ENCODE data around the gene INPP5D. TPM values are rescaled to one million over a fixed set of nuclear protein-coding genes. Genes with fewer than 3 reads are reported as not detected.

Gene INPP5D
- total RNA-seq, 1 experiment from 2014 or later: 12.7 TPM

DNA sequence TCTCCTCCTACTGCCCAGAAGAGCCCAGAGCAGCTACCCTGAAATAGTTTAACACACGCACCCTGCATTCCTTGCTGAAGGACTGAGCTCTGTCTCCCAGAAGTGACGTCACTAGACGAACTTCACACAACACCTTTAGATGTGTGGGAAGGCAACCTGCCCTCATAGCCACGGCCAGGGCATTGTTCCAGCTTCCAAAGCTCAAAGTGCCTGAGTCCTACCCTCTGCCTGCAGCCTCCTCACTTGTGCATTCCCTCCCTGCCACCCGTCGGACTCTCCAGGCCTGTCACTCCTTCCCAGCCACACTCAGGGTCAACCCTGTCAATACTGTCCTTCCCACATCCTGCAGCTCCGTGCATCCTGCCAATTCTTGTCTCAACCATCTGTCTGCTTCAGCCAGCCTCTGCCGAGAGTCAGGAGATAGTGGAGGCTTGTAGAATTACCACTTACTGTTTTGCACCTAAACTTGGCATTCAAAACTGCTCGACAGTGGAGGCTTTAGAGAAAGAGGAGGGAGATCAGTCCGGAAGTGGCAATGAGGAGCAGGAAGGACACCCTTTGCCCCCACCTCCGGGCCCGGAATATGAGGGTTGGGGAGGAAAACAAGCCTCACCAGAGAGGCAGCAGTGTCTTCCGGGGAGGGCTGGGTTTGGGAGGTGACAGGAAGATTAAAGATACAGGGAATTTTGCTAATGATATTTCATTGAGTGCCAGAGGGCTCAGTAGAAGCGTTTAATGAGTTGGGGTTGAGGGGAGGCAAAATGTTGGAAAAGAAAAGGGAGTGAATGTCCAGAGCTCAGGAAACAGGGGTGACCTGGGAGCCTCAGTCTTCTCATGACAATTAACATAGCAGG lies 119.1 kb downstream of the INPP5D start:
- Histone ChIP-seq H3K9me3 (ENCODE audit: control insufficient read depth, low read depth, low read length) (no peaks in the 10 kb centered on the region), H3K56ac (ENCODE audit: insufficient read length, low read depth, low read length) (no peak overlapping the region), H4K91ac (ENCODE audit: insufficient read length, low read depth, low read length) (no peak overlapping the region), H3K4ac (ENCODE audit: low read depth, low read length) (no peak overlapping the region), H3K27ac (ENCODE audit: insufficient read length, low read depth, low read length) (no peak overlapping the region), H3T11ph (ENCODE audit: low read length) (no peak overlapping the region), H3K27me3 (ENCODE audit: insufficient read depth, low read length) (no peaks in the 10 kb centered on the region), H3K79me2 (ENCODE audit: insufficient read depth, low read length) (no peaks in the 10 kb centered on the region), H2BK15ac (ENCODE audit: low read depth, low read length) (no peak overlapping the region), H3K9ac (ENCODE audit: extremely low read depth, insufficient read length, low read length) (no peak overlapping the region), H3K4me1 (ENCODE audit: insufficient read depth, low read length) (no peaks in the 10 kb centered on the region), H2AK5ac (ENCODE audit: insufficient read length, low read length) (no peak overlapping the region), H2BK20ac (ENCODE audit: low read depth, low read length, poor library complexity, severe bottlenecking) (no peak overlapping the region), H4K8ac (replicated peaks; ENCODE audit: insufficient read length, low read depth, low read length) (no peak overlapping the region), H4K20me1 (ENCODE audit: control insufficient read depth, insufficient read depth, insufficient read length) (no peaks in the 10 kb centered on the region), H2BK12ac (ENCODE audit: insufficient read length, low read depth, low read length) (no peak overlapping the region), H4K5ac (ENCODE audit: insufficient read length, low read depth, low read length) (no peak overlapping the region), H2BK5ac (ENCODE audit: insufficient read length, low read length) (no peak overlapping the region), H2AFZ (ENCODE audit: low read length) (no peak overlapping the region), H3K14ac (ENCODE audit: insufficient read depth, low read length) (no peak overlapping the region), H3K23me2 (ENCODE audit: insufficient read length, low read depth, low read length, poor library complexity, severe bottlenecking) (no peaks in the 10 kb centered on the region), H2BK120ac (ENCODE audit: low read depth, low read length, poor library complexity, severe bottlenecking) (no peak overlapping the region), H3K18ac (ENCODE audit: insufficient read length, low read depth, low read length) (no peak overlapping the region), H3K79me1 (ENCODE audit: insufficient read depth, low read depth, low read length, poor library complexity, severe bottlenecking) (no peaks in the 10 kb centered on the region), H3K23ac (ENCODE audit: insufficient read length, low read depth, low read length) (no peak overlapping the region), H3K4me2 (ENCODE audit: insufficient read depth, insufficient read length, low read length) (no peak overlapping the region)
- Mint-ChIP-seq H3K4me1 (no peaks in the 10 kb centered on the region), H3K27me3 (ENCODE audit: low read depth) (no peaks in the 10 kb centered on the region), H3K27ac (peak overlapping the region; percentile 20 to 38 (median 26); a peak in 2 of 7 replicates), H3K4me3 (no peak overlapping the region), H3K36me3 (ENCODE audit: insufficient read depth in 1 of 3, low read depth in 3 of 3) (peaks cover 8 to 41% (median 28%) of the 10 kb centered on the region in 3 experiments; a peak in 6 of 7 replicates), H3K9me3 (peaks cover 18 to 19% of the 10 kb centered on the region in 2 experiments)
- TF ChIP-seq, protein P1, sequence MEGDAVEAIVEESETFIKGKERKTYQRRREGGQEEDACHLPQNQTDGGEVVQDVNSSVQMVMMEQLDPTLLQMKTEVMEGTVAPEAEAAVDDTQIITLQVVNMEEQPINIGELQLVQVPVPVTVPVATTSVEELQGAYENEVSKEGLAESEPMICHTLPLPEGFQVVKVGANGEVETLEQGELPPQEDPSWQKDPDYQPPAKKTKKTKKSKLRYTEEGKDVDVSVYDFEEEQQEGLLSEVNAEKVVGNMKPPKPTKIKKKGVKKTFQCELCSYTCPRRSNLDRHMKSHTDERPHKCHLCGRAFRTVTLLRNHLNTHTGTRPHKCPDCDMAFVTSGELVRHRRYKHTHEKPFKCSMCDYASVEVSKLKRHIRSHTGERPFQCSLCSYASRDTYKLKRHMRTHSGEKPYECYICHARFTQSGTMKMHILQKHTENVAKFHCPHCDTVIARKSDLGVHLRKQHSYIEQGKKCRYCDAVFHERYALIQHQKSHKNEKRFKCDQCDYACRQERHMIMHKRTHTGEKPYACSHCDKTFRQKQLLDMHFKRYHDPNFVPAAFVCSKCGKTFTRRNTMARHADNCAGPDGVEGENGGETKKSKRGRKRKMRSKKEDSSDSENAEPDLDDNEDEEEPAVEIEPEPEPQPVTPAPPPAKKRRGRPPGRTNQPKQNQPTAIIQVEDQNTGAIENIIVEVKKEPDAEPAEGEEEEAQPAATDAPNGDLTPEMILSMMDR (conservative IDR thresholded peaks at IDR 0.05): no peak
- no CpG with 5 or more reads among the region's 14 CpGs for WGBS (ENCODE audit: extremely low coverage, insufficient read length, low lambda C conversion rate)
- DNase-seq: no peak
